HepG2 (cell line): ENCODE measurements around the gene HS3ST3B1. TPM values are rescaled to one million over a fixed set of nuclear protein-coding genes. Genes with fewer than 3 reads are reported as not detected.

ENCODE experiments used
- ARID4A ChIP-seq: sonication (generic); formaldehyde crosslinking; IDR thresholded peaks from 2 replicates; pipeline ENCODE4 v1.5.0; 2020; ENCODE audit warnings: mild to moderate bottlenecking, missing genetic modification reagents, borderline replicate concordance
- HOXA9 ChIP-seq: sonication (generic); formaldehyde crosslinking; IDR thresholded peaks from 2 replicates; pipeline ENCODE4 v1.8.1; 2022; ENCODE audit warnings: missing genetic modification reagents, mild to moderate bottlenecking, moderate library complexity, borderline replicate concordance
- PLRG1 ChIP-seq: fragments of 450-650 bp; conservative IDR thresholded peaks from 2 replicates; pipeline ENCODE4 v1.6.1; 2016
- RERE ChIP-seq: IDR thresholded peaks from 2 replicates; pipeline ENCODE4 v1.6.1; 2016; ENCODE audit warnings: low read depth, missing genetic modification reagents, missing compliant biosample characterization
- SALL2 ChIP-seq: sonication (generic); formaldehyde crosslinking; IDR thresholded peaks from 2 replicates; pipeline ENCODE4 v1.8.1; 2023; ENCODE audit warnings: mild to moderate bottlenecking, missing genetic modification reagents, inconsistent platforms
- TOPORS ChIP-seq: sonication (generic); formaldehyde crosslinking; IDR thresholded peaks from 2 replicates; pipeline ENCODE4 v1.8.0; 2023; ENCODE audit warnings: mild to moderate bottlenecking, missing genetic modification reagents
- TSC22D2 ChIP-seq: sonication (generic); formaldehyde crosslinking; IDR thresholded peaks from 2 replicates; pipeline ENCODE4 v1.5.1; 2020; ENCODE audit warnings: missing genetic modification reagents, mild to moderate bottlenecking, borderline replicate concordance
- ZBED4 ChIP-seq: sonication (generic); formaldehyde crosslinking; IDR thresholded peaks from 2 replicates; pipeline ENCODE4 v1.4.0; 2020; ENCODE audit warnings: missing genetic modification reagents, borderline replicate concordance
- ZFYVE20 ChIP-seq: sonication (generic); formaldehyde crosslinking; IDR thresholded peaks from 2 replicates; pipeline ENCODE4 v1.8.0; 2023; ENCODE audit warnings: low read depth, mild to moderate bottlenecking, moderate library complexity, missing genetic modification reagents, borderline replicate concordance
- ZNF577 ChIP-seq: sonication (generic); formaldehyde crosslinking; IDR thresholded peaks from 2 replicates; pipeline ENCODE4 v1.4.0; 2020; ENCODE audit warnings: mild to moderate bottlenecking, low read depth, missing genetic modification reagents, borderline replicate concordance
- ZNF607 ChIP-seq: sonication (generic); formaldehyde crosslinking; IDR thresholded peaks from 2 replicates; pipeline ENCODE4 v1.5.1; 2020; ENCODE audit warnings: missing genetic modification reagents, mild to moderate bottlenecking, borderline replicate concordance
- polyA plus RNA-seq, 8 experiments: library from polyadenylated mRNA; depleted of rRNA in 3 of 8; stranded (reverse) in 7 of 8; unstranded in 1 of 8; fragments of >200 nt; fragmentation: Illumina TruSeq in 4 of 8; extraction: Trizol in 4 of 8; gene quantifications; 2 replicates each; pipeline versions ENCODE4 v1.2.1 to v1.2.3, GENCODE V29; 2011 to 2016; ENCODE audit warnings: low read depth in 4 of 8, missing spikeins in 1 of 8, mixed read lengths in 1 of 8; ENCODE audit not compliant: insufficient read depth in 1 of 8
- total RNA-seq, 5 experiments: library from RNA; depleted of rRNA; stranded (reverse); fragments of >200 nt; fragmentation: Illumina TruSeq; extraction: Trizol; gene quantifications; 2 replicates each; pipeline ENCODE4 v1.2.3, GENCODE V29; 2016; ENCODE audit warnings: low read depth in 1 of 5

Gene HS3ST3B1
- total and polyA plus RNA-seq, 2 of the 13 experiments (the other 11 are each of a cell fraction or from before 2014, with no cell fraction given), result 15.7 to 39.5 TPM

GRCh38 chr17:14372905-14373613 lies 72.2 kb downstream of the HS3ST3B1 start (continued):
- no peak for TF ChIP-seq ZNF577 (CRISPR knock-in tag)
- TF ChIP-seq PLRG1, result no peak
- TF ChIP-seq TOPORS (CRISPR knock-in tag), result no peak
- 0 out of 2 replicates have a peak, but pooled peaks have one; percentile 55 for TF ChIP-seq ZNF607 (CRISPR knock-in tag)
- TF ChIP-seq ZBED4 (CRISPR knock-in tag), result 0 out of 2 replicates have a peak, but pooled peaks have one; percentile 20
- TF ChIP-seq HOXA9 (CRISPR knock-in tag), result no peak
- TF ChIP-seq ZFYVE20 (CRISPR knock-in tag), result no peak
- TF ChIP-seq SALL2 (CRISPR knock-in tag), result no peak
- peak; percentile 60; the same call in 1 of the 2 replicates for TF ChIP-seq ARID4A (CRISPR knock-in tag)
- TF ChIP-seq RERE (CRISPR knock-in tag), result peak; percentile 92
- no peak for TF ChIP-seq TSC22D2 (CRISPR knock-in tag)
